Breast epithelium (tissue), 3 donors: ENCODE results near the gene UBE3C.

Experiments
- CTCF ChIP-seq, 3 donors: fragments of 450-650 bp; IDR thresholded peaks; one replicate each; pipeline ENCODE4 v1.5.1; 2016 to 2017; ENCODE audit warnings: antibody characterized with exemption in 3 of 3, mild to moderate bottlenecking in 3 of 3, moderate library complexity in 3 of 3
- POLR2A ChIP-seq: fragments of 450-650 bp; IDR thresholded peaks from one replicate; pipeline ENCODE4 v1.6.1; 2016; ENCODE audit warnings: antibody characterized with exemption, mild to moderate bottlenecking, moderate library complexity

- TF ChIP-seq CTCF (IDR thresholded peaks at IDR 0.05) (no peak), POLR2A (no peak)
Observed at GRCh38 chr7:157210682-157211081, 72.0 kb downstream of the UBE3C start.
